Neural cell (in vitro differentiated cells): ENCODE measurements around the gene RCC2.
"Not testable (repeated sequence)": the region's sequence is repeated elsewhere in the genome, so short reads cannot be mapped to it uniquely, and the experiment has no call there.

Experiments
- CTCF ChIP-seq: fragments of 450-650 bp; IDR thresholded peaks from 2 replicates; pipeline ENCODE4 v1.5.1; 2014; ENCODE audit warnings: antibody characterized with exemption, mild to moderate bottlenecking, moderate library complexity; ENCODE audit not compliant: poor library complexity, severe bottlenecking
- EP300 ChIP-seq: fragments of 450-650 bp; conservative IDR thresholded peaks from 2 replicates; pipeline ENCODE4 v1.6.1; 2014; ENCODE audit warnings: antibody characterized with exemption, mild to moderate bottlenecking, moderate library complexity; ENCODE audit not compliant: poor library complexity, severe bottlenecking
- EZH2 ChIP-seq: fragments of 200-600, 300-800 bp; shearing (Covaris generic), sonication (generic); IDR thresholded peaks from 2 replicates; pipeline ENCODE4 v1.6.1; 2014; ENCODE audit warnings: antibody characterized with exemption, low read length, borderline replicate concordance, mild to moderate bottlenecking; ENCODE audit not compliant: insufficient read depth, poor library complexity, severe bottlenecking
- MXI1 ChIP-seq: fragments of 450-650 bp; conservative IDR thresholded peaks from 2 replicates; pipeline ENCODE4 v1.6.1; 2014; ENCODE audit warnings: antibody characterized with exemption, mild to moderate bottlenecking; ENCODE audit not compliant: poor library complexity, severe bottlenecking
- POLR2AphosphoS5 ChIP-seq: IDR thresholded peaks from 2 replicates; pipeline ENCODE4 v1.6.1; 2012
- RAD21 ChIP-seq: fragments of 450-650 bp; conservative IDR thresholded peaks from 2 replicates; pipeline ENCODE4 v1.6.1; 2014; ENCODE audit warnings: antibody characterized with exemption, mild to moderate bottlenecking, moderate library complexity
- REST ChIP-seq: IDR thresholded peaks from 2 replicates; pipeline ENCODE4 v1.6.1; 2012; ENCODE audit warnings: borderline replicate concordance
- SMC3 ChIP-seq: fragments of 450-650 bp; conservative IDR thresholded peaks from 2 replicates; pipeline ENCODE4 v1.6.1; 2014; ENCODE audit warnings: antibody characterized with exemption, mild to moderate bottlenecking, moderate library complexity; ENCODE audit not compliant: poor library complexity
- TAF1 ChIP-seq: IDR thresholded peaks from 2 replicates; pipeline ENCODE4 v1.6.1; 2012; ENCODE audit warnings: low read depth

- TF ChIP-seq CTCF, SMC3, EZH2, EP300, POLR2AphosphoS5, RAD21, REST, TAF1, MXI1: not testable (repeated sequence)
Observed at GRCh38 chr1:17406760-17407475, 32.6 kb downstream of the RCC2 start.
